ENCODE results near the gene SPATA31C2. TPM values are rescaled to one million over a fixed set of nuclear protein-coding genes. Genes with fewer than 3 reads are reported as not detected.

Gene SPATA31C2
- polyA plus RNA-seq, 2 of the 4 experiments (the other 2 are of a cell fraction): not detected

GRCh38 chr9:88184976-88185375 is 46.7 kb upstream of the SPATA31C2 start (continued):
- no peak for TF ChIP-seq ESRRA (IDR thresholded peaks at IDR 0.05; ENCODE audit: borderline replicate concordance, low read length)
- TF ChIP-seq MAX (IDR thresholded peaks at IDR 0.05): no peak
- TF ChIP-seq GATA3 (IDR thresholded peaks at IDR 0.05; ENCODE audit: borderline replicate concordance): no peak
- no peak for TF ChIP-seq SREBF2 (IDR thresholded peaks at IDR 0.05)
- no peak for TF ChIP-seq ZNF302 (CRISPR knock-in tag; IDR thresholded peaks at IDR 0.05)
- no peak for TF ChIP-seq PHF8 (IDR thresholded peaks at IDR 0.05; ENCODE audit: borderline replicate concordance, low read depth)
- TF ChIP-seq JUNB (IDR thresholded peaks at IDR 0.05): no peak

- ChIA-PET CTCF (no interaction called here), POLR2A (no interaction called here)
- FAIRE-seq (no peak), ATAC-seq (no peak), DNase-seq (ENCODE audit: low read depth in 1 of 2, low spot score in 1 of 2) (no peak)
- no peak overlapping the region for H3K4me3 ChIP-seq
- no peak for TF ChIP-seq ELK1 (IDR thresholded peaks at IDR 0.05; ENCODE audit: low read depth, low read length)
- TF ChIP-seq PHF8 (IDR thresholded peaks at IDR 0.05; ENCODE audit: borderline replicate concordance, low read depth): no peak
- no peak for TF ChIP-seq MYC (IDR thresholded peaks at IDR 0.05; ENCODE audit: borderline replicate concordance, low read length)
- TF ChIP-seq FOSB (CRISPR knock-in tag; IDR thresholded peaks at IDR 0.05): no peak
- no peak for TF ChIP-seq SREBF2 (IDR thresholded peaks at IDR 0.05)
- no peak for TF ChIP-seq HOXA7 (CRISPR knock-in tag; IDR thresholded peaks at IDR 0.05)
- TF ChIP-seq HDAC2 (IDR thresholded peaks at IDR 0.05): no peak
- no peak for TF ChIP-seq BCL3 (IDR thresholded peaks at IDR 0.05)
- no peak for TF ChIP-seq GATA3 (IDR thresholded peaks at IDR 0.05; ENCODE audit: borderline replicate concordance)
- TF ChIP-seq ZC3H11A (IDR thresholded peaks at IDR 0.05): no peak
- no peak for TF ChIP-seq NPAS2 (CRISPR knock-in tag; IDR thresholded peaks at IDR 0.05; ENCODE audit: borderline replicate concordance)
- TF ChIP-seq USF2 (IDR thresholded peaks at IDR 0.05): no peak
- TF ChIP-seq RAD21 (conservative IDR thresholded peaks at IDR 0.05 in 1 of 2, IDR thresholded peaks at IDR 0.05 in 1 of 2): no peak
- TF ChIP-seq TP53 (CRISPR knock-in tag; IDR thresholded peaks at IDR 0.05): no peak
- no peak for TF ChIP-seq NR3C1 (IDR thresholded peaks at IDR 0.05)
- no peak for TF ChIP-seq RNF2 (IDR thresholded peaks at IDR 0.05; ENCODE audit: borderline replicate concordance, low read depth)
- TF ChIP-seq SMC3 (IDR thresholded peaks at IDR 0.05): no peak
- 57% methylated on average over 5 of the region's 5 CpGs for WGBS (ENCODE audit: missing lambda C conversion rate)
- no peaks in the 10 kb centered on the region for H3K9me3 ChIP-seq
- no peaks in the 10 kb centered on the region for H3K4me1 ChIP-seq
- H3K4me2 ChIP-seq: no peak overlapping the region
- H3K27ac ChIP-seq: no peak overlapping the region
These were observed 45.7 kb upstream of the SPATA31C2 start for GRCh38 chr9:88183798-88184495.

- FAIRE-seq: no peak
- no peak for ATAC-seq
- Histone ChIP-seq H3K4me3 (no peak overlapping the region), H3K9me3 (no peaks in the 10 kb centered on the region), H3K4me1 (no peaks in the 10 kb centered on the region), H3K4me2 (no peak overlapping the region), H3K27ac (no peak overlapping the region)
- POLR2A ChIA-PET: no interaction called here
- no peak for TF ChIP-seq REST (IDR thresholded peaks at IDR 0.05)
- TF ChIP-seq PHF8 (IDR thresholded peaks at IDR 0.05; ENCODE audit: borderline replicate concordance, low read depth): no peak
- no peak for TF ChIP-seq KDM5A (IDR thresholded peaks at IDR 0.05)
- TF ChIP-seq HMGXB4 (CRISPR knock-in tag; IDR thresholded peaks at IDR 0.05; ENCODE audit: borderline replicate concordance): no peak
- TF ChIP-seq SREBF2 (IDR thresholded peaks at IDR 0.05): no peak
- TF ChIP-seq BCL3 (IDR thresholded peaks at IDR 0.05): no peak
- TF ChIP-seq NR3C1 (IDR thresholded peaks at IDR 0.05): no peak
- no peak for TF ChIP-seq HDAC2 (IDR thresholded peaks at IDR 0.05)
- no peak for TF ChIP-seq ESRRA (IDR thresholded peaks at IDR 0.05; ENCODE audit: borderline replicate concordance, low read length)
- CTCF ChIA-PET: no interaction called here
- WGBS (ENCODE audit: missing lambda C conversion rate): 56% methylated on average over 6 of the region's 6 CpGs
- no peak for DNase-seq (ENCODE audit: low read depth in 1 of 2, low spot score in 1 of 2)
These were observed 44.2 kb upstream of the SPATA31C2 start for GRCh38 chr9:88182501-88182900.

All from A549 (cell line).